ENCODE results near the gene CHST9. TPM values are rescaled to one million over a fixed set of nuclear protein-coding genes. Genes with fewer than 3 reads are reported as not detected.

Gene CHST9
- total RNA-seq, 1 donor from 2014 or later, result 2.1 TPM

- no peak overlapping the region for H3K4me3 ChIP-seq (ENCODE audit: low read depth, low read length)
- peak; percentile 3 for DNase-seq (ENCODE audit: low read depth)
- TF ChIP-seq, protein P1, sequence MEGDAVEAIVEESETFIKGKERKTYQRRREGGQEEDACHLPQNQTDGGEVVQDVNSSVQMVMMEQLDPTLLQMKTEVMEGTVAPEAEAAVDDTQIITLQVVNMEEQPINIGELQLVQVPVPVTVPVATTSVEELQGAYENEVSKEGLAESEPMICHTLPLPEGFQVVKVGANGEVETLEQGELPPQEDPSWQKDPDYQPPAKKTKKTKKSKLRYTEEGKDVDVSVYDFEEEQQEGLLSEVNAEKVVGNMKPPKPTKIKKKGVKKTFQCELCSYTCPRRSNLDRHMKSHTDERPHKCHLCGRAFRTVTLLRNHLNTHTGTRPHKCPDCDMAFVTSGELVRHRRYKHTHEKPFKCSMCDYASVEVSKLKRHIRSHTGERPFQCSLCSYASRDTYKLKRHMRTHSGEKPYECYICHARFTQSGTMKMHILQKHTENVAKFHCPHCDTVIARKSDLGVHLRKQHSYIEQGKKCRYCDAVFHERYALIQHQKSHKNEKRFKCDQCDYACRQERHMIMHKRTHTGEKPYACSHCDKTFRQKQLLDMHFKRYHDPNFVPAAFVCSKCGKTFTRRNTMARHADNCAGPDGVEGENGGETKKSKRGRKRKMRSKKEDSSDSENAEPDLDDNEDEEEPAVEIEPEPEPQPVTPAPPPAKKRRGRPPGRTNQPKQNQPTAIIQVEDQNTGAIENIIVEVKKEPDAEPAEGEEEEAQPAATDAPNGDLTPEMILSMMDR (conservative IDR thresholded peaks at IDR 0.05; ENCODE audit: low read depth, low read length), result no peak
Observed at GRCh38 chr18:27062802-27063201, 122.3 kb downstream of the CHST9 start.

DNA sequence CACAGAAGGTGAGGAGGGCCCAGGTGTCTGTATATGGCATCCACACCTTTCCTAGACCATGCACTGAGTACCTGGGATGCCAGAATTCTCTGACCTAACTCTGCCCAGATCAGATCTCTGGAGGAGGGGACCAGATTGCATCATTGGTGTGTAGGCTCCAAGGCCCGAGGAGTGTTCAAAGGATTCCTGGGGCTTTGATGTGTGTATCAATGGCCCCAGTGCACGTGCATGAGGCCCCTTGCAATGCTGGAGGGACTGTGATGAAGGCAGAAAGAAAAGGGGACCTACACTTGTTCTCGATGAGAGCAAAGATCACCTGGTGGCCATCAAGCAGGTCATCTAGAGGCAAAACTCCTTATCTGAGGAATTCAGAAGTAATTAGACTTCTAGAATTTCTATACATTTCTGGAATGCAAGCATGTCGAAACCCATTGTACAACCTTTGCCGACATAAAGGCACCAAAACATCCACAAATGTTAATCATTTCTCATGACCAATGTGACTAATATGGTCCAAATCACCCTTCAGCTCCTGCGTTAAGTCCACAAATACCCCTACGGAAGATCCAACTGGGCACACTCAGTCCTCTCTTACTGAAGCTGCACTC is 123.5 kb downstream of the CHST9 start:
- TF ChIP-seq, protein P1 (conservative IDR thresholded peaks at IDR 0.05; ENCODE audit: low read depth, low read length), result no peak
- H3K4me3 ChIP-seq (ENCODE audit: low read depth, low read length), result no peak overlapping the region
- DNase-seq (ENCODE audit: low read depth), result no peak

DNA sequence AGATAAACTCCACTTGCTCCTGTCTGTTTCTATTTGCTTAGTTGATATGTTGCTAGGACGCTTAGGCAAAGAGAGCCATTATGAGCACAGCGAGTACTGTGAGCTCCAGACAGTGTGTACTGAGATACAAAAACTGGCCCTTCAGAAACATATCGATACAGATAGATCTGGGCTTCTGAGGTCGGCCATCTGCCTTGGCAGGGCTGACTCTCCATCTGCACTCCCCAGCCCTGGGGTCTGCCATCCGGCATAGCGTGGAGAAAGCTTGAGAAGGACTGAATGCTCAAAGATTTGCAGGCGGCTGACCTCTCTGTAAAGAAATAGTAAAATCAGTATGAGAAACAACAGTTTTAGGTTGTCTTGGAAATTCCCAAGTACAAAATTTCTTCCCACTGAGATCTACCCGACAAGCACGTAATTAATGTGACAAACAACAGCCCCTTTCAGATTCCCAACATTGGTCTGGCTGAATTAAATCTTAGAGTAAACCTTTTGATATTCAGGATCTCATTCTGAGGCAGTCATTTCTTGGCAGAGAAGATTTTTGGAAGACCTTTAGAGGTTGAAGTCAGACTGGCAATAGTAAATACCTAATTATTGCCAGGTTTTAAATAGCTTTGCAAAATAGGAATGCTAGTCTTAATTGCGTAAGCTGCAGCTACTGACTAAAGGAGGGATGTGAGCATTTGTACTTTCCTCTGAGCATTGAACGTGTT is 127.4 kb downstream of the CHST9 start:
- no peak for DNase-seq (ENCODE audit: low read depth)
- no peak overlapping the region for H3K4me3 ChIP-seq (ENCODE audit: low read depth, low read length)
- TF ChIP-seq, protein P1 (conservative IDR thresholded peaks at IDR 0.05; ENCODE audit: low read depth, low read length), result no peak

- DNase-seq (ENCODE audit: low read depth), result no peak
- TF ChIP-seq, protein P1 (conservative IDR thresholded peaks at IDR 0.05; ENCODE audit: low read depth, low read length), result no peak
Observed at GRCh38 chr18:27054926-27055325, 130.2 kb downstream of the CHST9 start.

GRCh38 chr18:27049969-27050368 is 135.1 kb downstream of the CHST9 start:
- TF ChIP-seq, protein P1 (conservative IDR thresholded peaks at IDR 0.05; ENCODE audit: low read depth, low read length), result no peak
- no peak overlapping the region for H3K4me3 ChIP-seq (ENCODE audit: low read depth, low read length)
- no peak for DNase-seq (ENCODE audit: low read depth)

More at GRCh38 chr18:27054926-27055325, 130.2 kb downstream of the CHST9 start:
- no peak overlapping the region for H3K4me3 ChIP-seq (ENCODE audit: low read depth, low read length)

GRCh38 chr18:27045342-27045741 is 139.8 kb downstream of the CHST9 start:
- no peak overlapping the region for H3K4me3 ChIP-seq (ENCODE audit: low read depth, low read length)
- DNase-seq (ENCODE audit: low read depth), result no peak
- TF ChIP-seq, protein P1 (conservative IDR thresholded peaks at IDR 0.05; ENCODE audit: low read depth, low read length), result no peak

Measured in epithelial cell of proximal tubule (primary cell).